Esophagus (tissue), 2 donors: ENCODE measurements around the gene KCND2. TPM values are rescaled to one million over a fixed set of nuclear protein-coding genes. Genes with fewer than 3 reads are reported as not detected.

Source experiments
- H3K27ac ChIP-seq, 2 donors: one replicate each; pipeline ENCODE4 v1.5.1; 2013; ENCODE audit warnings: low read depth in 2 of 2, mild to moderate bottlenecking in 2 of 2, inconsistent platforms in 1 of 2, low read length in 1 of 2, moderate library complexity in 1 of 2
- H3K27me3 ChIP-seq, 2 donors: one replicate each; pipeline ENCODE4 v1.6.1; 2013; ENCODE audit warnings: low read length in 2 of 2, control low read depth in 1 of 2, mild to moderate bottlenecking in 1 of 2; ENCODE audit not compliant: insufficient read depth in 2 of 2, control insufficient read depth in 1 of 2
- H3K36me3 ChIP-seq, 2 donors: one replicate each; pipeline ENCODE4 v1.6.1; 2013; ENCODE audit warnings: low read length in 1 of 2; ENCODE audit not compliant: control insufficient read depth in 2 of 2, insufficient read depth in 2 of 2
- H3K4me1 ChIP-seq, 2 donors: one replicate each; pipeline ENCODE4 v1.6.1; 2013; ENCODE audit warnings: low read length in 1 of 2; ENCODE audit not compliant: control insufficient read depth in 2 of 2, insufficient read depth in 2 of 2
- H3K4me3 ChIP-seq, 2 donors: one replicate each; pipeline ENCODE4 v1.5.1; 2013; ENCODE audit warnings: low read length in 2 of 2, mild to moderate bottlenecking in 2 of 2, low read depth in 1 of 2, moderate library complexity in 1 of 2
- H3K9me3 ChIP-seq, 2 donors: one replicate each; pipeline ENCODE4 v1.6.1; 2013; ENCODE audit warnings: mild to moderate bottlenecking in 2 of 2, low read depth in 1 of 2, low read length in 1 of 2, moderate library complexity in 1 of 2; ENCODE audit not compliant: control insufficient read depth in 2 of 2, insufficient read depth in 1 of 2
- WGBS, 2 donors: extraction: QIAGEN DNeasy Blood & Tissue Kit; methylation state at CpG; one replicate each; pipeline ENCODE4 v1.1.7; 2013; 5-methylcytosine and 5-hydroxymethylcytosine counted together
- polyA plus RNA-seq, 2 donors: library from polyadenylated mRNA; stranded (reverse); fragments of 200-250 nt; gene quantifications; one replicate each; pipeline ENCODE4 v1.2.3, GENCODE V29; 2013
- donor health status: healthy with polysubstance abuse.
- donor health status: Bipolar disorder and iron deficiency.

KCND2 gene
- polyA plus RNA-seq, 2 donors, result 0.04 TPM; not detected in 1

DNA sequence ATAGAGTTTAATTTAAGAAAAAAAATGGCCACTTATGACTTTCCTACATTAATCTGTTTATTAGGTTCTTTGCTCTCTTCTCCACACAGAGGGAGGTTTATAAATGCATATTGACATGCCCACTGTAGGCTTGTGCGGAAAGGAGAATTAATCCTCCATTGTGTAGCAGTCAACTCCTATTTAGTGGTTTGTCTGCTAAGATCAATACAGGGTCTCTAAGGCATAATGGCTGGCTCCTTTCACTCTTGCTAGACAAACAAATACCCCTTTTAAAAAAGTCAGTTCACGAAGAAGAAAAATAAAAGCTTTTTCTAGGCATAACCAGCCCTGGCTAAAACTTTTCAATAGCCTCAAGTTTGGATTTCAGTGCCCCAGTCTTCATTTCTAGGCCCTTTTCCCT lies 443.3 kb downstream of the KCND2 start:
- Histone ChIP-seq H3K4me3 (no peak overlapping the region), H3K36me3 (no peaks in the 10 kb centered on the region), H3K4me1 (no peaks in the 10 kb centered on the region), H3K9me3 (no peaks in the 10 kb centered on the region), H3K27ac (no peak overlapping the region), H3K27me3 (no peaks in the 10 kb centered on the region)
- 71 to 79% methylated on average over 2 of the region's 2 CpGs for WGBS, 2 donors

- WGBS, 2 donors, result 78% methylated on average over 4 of the region's 4 CpGs
- Histone ChIP-seq H3K9me3 (no peaks in the 10 kb centered on the region), H3K27ac (no peak overlapping the region), H3K4me3 (no peak overlapping the region), H3K4me1 (no peaks in the 10 kb centered on the region), H3K36me3 (no peaks in the 10 kb centered on the region), H3K27me3 (no peaks in the 10 kb centered on the region)
Observed at GRCh38 chr7:120717166-120717565, 444.2 kb downstream of the KCND2 start.

GRCh38 chr7:120718361-120718760 lies 445.4 kb downstream of the KCND2 start:
- Histone ChIP-seq H3K4me1 (no peaks in the 10 kb centered on the region), H3K9me3 (no peaks in the 10 kb centered on the region), H3K27me3 (no peaks in the 10 kb centered on the region), H3K27ac (no peak overlapping the region), H3K36me3 (no peaks in the 10 kb centered on the region), H3K4me3 (no peak overlapping the region)
- 76 to 82% methylated on average over 2 of the region's 2 CpGs for WGBS, 2 donors

DNA sequence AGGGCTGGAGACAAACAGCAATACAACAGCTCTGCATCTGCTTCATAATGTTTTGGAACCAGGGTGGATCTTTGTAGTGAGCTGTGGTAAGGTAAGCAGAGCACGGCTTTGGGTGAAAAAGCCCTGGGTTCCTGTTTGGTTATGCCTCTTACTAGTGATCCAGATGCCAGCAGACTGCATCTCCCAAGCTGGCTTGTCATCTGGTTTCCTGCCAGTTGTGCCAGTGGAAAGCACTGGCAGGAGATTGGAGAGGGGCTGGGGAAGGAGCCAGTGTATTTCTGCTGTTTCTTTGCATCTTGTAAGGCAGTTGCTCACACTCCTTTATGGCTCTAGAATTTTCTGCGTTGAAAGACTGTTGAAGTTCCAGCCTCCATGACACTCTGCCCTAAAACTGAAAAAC lies 447.3 kb downstream of the KCND2 start:
- no peaks in the 10 kb centered on the region for H3K27me3 ChIP-seq
- H3K4me3 ChIP-seq, result no peak overlapping the region
- H3K27ac ChIP-seq, result no peak overlapping the region
- H3K4me1 ChIP-seq, result no peaks in the 10 kb centered on the region
- H3K36me3 ChIP-seq, result no peaks in the 10 kb centered on the region
- H3K9me3 ChIP-seq, result no peaks in the 10 kb centered on the region
- 57 to 68% methylated on average over 2 of the region's 2 CpGs for WGBS, 2 donors

DNA sequence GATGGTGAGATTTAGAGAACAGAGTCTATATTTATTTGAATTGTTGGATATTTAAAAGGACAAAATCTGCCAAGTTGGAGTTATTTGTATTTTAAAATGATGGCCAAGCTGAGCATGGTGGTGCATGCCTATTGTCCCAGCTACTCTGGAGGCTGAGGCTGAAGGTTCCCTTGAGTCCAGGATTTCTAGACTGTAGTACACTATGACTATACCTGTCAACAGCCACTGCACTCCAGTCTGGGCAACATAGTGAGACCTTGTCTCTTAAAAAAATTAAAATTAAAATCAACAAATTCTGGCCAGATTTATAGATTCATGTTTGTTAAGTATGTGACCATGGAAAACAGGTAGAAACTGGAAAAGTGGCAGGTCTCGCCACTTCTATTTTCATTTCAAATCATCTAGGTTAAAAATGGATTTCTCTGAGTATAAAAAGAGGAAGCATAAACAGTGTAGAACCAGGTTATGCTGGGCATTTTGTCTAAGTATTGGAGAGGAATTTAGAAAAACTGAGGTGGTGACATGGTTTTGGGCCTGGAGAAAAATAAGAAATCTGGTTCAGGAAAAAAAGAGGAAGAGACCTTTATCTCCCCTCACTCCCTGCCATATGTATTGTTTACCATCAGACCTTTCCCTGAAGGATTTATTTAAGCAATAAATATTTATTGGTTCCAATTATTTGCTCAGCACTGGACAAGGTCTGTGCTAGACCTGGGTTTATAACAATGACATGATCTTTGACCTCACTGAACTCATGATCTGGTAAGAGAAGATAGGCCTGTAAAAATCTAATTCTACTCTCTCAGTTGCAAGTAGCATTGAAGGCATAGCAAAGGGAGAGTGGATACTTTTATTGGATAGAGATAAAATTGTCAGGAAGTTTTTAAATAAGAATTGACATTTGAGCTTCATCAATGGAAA lies 450.8 kb downstream of the KCND2 start:
- 86 to 90% methylated on average over 1 of the region's 1 CpG for WGBS, 2 donors
- H3K9me3 ChIP-seq, result no peaks in the 10 kb centered on the region
- no peaks in the 10 kb centered on the region for H3K36me3 ChIP-seq
- H3K4me1 ChIP-seq, result no peaks in the 10 kb centered on the region
- no peak overlapping the region for H3K27ac ChIP-seq
- no peaks in the 10 kb centered on the region for H3K27me3 ChIP-seq
- no peak overlapping the region for H3K4me3 ChIP-seq

- WGBS, 2 donors, result 59 to 61% methylated on average over 2 of the region's 2 CpGs
- Histone ChIP-seq H3K27me3 (no peaks in the 10 kb centered on the region), H3K4me1 (no peaks in the 10 kb centered on the region), H3K4me3 (no peak overlapping the region), H3K9me3 (no peaks in the 10 kb centered on the region), H3K36me3 (no peaks in the 10 kb centered on the region), H3K27ac (no peak overlapping the region)
Observed at GRCh38 chr7:120724448-120724847, 451.5 kb downstream of the KCND2 start.

DNA sequence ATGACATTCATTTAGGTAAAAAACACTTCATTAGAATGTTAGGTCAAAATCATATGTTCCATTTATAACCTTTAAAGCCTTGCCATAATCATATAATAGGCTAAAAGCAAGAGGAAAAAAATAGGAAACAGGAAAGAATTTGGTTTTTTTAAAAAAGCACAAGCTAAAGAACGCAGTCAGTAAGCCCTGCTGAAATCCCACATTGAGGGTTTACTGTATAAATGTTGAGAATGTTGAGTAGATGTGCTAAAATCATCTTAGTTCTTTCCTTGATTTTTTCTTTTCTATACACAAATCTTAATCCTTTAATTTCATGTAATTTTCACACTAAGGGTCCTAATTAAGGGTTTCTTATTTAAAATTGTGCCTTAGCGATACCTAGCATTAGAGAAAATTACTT lies 452.0 kb downstream of the KCND2 start:
- Histone ChIP-seq H3K27me3 (no peaks in the 10 kb centered on the region), H3K9me3 (no peaks in the 10 kb centered on the region), H3K27ac (no peak overlapping the region), H3K36me3 (no peaks in the 10 kb centered on the region), H3K4me1 (no peaks in the 10 kb centered on the region), H3K4me3 (no peak overlapping the region)
- 62 to 70% methylated on average over 2 of the region's 2 CpGs for WGBS, 2 donors

- H3K27ac ChIP-seq, result no peak overlapping the region
- 33 to 36% methylated on average over 10 of the region's 10 CpGs for WGBS, 2 donors
- H3K27me3 ChIP-seq, result no peaks in the 10 kb centered on the region
Observed at GRCh38 chr7:120725376-120726039, 452.5 kb downstream of the KCND2 start.

GRCh38 chr7:120729245-120729644 lies 456.3 kb downstream of the KCND2 start:
- Histone ChIP-seq H3K27ac (no peak overlapping the region), H3K9me3 (no peaks in the 10 kb centered on the region), H3K27me3 (no peaks in the 10 kb centered on the region), H3K4me1 (no peaks in the 10 kb centered on the region), H3K36me3 (no peaks in the 10 kb centered on the region), H3K4me3 (no peak overlapping the region)
- WGBS, 2 donors, result 48 to 60% methylated on average over 1 of the region's 1 CpG

More at GRCh38 chr7:120725376-120726039, 452.5 kb downstream of the KCND2 start:
- H3K4me1 ChIP-seq, result no peaks in the 10 kb centered on the region
- no peaks in the 10 kb centered on the region for H3K36me3 ChIP-seq
- H3K9me3 ChIP-seq, result no peaks in the 10 kb centered on the region
- no peak overlapping the region for H3K4me3 ChIP-seq
